Neuron (in vitro differentiated cells): Measurements from ENCODE around the gene TMEM8B.
"Not testable (repeated sequence)": the region's sequence is repeated elsewhere in the genome, so short reads cannot be mapped to it uniquely, and the experiment has no call there.

ENCODE experiments used
- H2AFZ ChIP-seq: one replicate; pipeline ENCODE4 v1.6.1; 2013; ENCODE audit warnings: low read depth, mild to moderate bottlenecking, inconsistent platforms, low read length, moderate library complexity
- H3K27me3 ChIP-seq: one replicate; pipeline ENCODE4 v1.6.1; 2013; ENCODE audit warnings: low read length; ENCODE audit not compliant: insufficient read depth
- H3K36me3 ChIP-seq: one replicate; pipeline ENCODE4 v1.6.1; 2013; ENCODE audit warnings: low read length; ENCODE audit not compliant: insufficient read depth
- H3K4me1 ChIP-seq: one replicate; pipeline ENCODE4 v1.6.1; 2013; ENCODE audit warnings: low read length; ENCODE audit not compliant: insufficient read depth
- H3K4me3 ChIP-seq: 2 replicates; pipeline ENCODE4 v1.5.1; 2013; ENCODE audit warnings: mild to moderate bottlenecking, low read length, moderate library complexity
- H3K9me3 ChIP-seq: one replicate; pipeline ENCODE4 v1.6.1; 2013; ENCODE audit warnings: low read length

The TMEM8B gene

GRCh38 chr9:35912791-35913400, 83.9 kb downstream of the TMEM8B start:
- no peak overlapping the region for H3K4me3 ChIP-seq
- H3K36me3 ChIP-seq: no peaks in the 10 kb centered on the region
- H3K4me1 ChIP-seq: peaks cover 10% of the 10 kb centered on the region
- H3K27me3 ChIP-seq: no peaks in the 10 kb centered on the region
- no peak overlapping the region for H2AFZ ChIP-seq
- H3K9me3 ChIP-seq: no peaks in the 10 kb centered on the region

GRCh38 chr9:35913429-35913828, 84.4 kb downstream of the TMEM8B start:
- H3K4me1 ChIP-seq, H3K27me3 ChIP-seq: not testable (repeated sequence)

DNA sequence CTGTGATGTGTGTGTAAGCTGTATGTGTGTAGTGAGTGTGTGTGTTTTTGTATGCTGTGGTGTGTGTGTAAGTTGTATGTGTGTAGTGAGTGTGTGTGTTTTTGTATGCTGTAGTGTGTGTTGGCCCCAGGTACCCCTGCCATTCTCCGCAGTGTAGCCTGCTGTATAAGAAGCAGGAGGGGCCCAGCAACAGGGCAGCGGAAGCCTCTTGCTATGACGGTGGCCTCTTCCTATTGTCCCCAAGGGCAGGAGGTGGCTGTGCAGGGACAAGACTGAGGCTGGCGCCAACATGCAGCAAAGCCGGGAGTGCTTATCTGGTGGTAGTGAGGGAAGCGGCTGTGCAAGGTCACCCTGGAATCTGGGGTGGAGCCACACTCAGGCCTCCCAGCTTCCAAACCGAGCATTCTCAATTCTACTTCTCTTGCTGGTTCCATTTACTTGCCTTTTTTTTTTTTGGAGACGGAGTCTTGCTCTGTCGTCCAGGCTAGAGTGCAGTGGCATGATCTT, 85.3 kb downstream of the TMEM8B start:
- Histone ChIP-seq H3K27me3 (no peaks in the 10 kb centered on the region), H3K4me3 (no peak overlapping the region), H3K4me1 (no peaks in the 10 kb centered on the region), H2AFZ (no peak overlapping the region), H3K9me3 (no peaks in the 10 kb centered on the region), H3K36me3 (no peaks in the 10 kb centered on the region)

More at GRCh38 chr9:35913429-35913828, 84.4 kb downstream of the TMEM8B start:
- not testable (repeated sequence) for H2AFZ ChIP-seq, H3K36me3 ChIP-seq, H3K4me3 ChIP-seq, H3K9me3 ChIP-seq
